ENCODE results near the gene ZC3H8.
"Not testable (repeated sequence)": the region's sequence is repeated elsewhere in the genome, so short reads cannot be mapped to it uniquely, and the experiment has no call there.

ZC3H8 gene

GRCh38 chr2:112259509-112260294, 4.9 kb upstream of the ZC3H8 start:
- peak; percentile 82 for DNase-seq (ENCODE audit: low spot score)

DNA sequence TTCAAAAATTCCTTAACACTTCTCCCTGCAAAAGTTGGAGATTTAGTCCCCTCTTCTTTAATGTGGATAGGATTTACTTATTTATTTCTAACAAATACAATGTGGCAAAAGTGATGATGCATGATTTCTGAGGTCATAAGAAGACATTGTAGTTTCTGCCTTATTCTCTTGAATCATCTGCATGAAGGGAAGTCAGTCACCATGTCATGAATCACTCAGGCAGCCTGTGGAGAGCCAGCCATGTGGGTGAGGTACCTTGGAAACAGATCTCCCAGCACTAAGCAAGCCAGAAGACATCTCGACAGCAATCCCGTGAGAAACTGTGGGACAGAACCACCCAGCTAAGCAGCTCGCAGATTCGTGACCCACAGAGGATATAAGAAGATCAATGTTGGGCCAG, 2.7 kb upstream of the ZC3H8 start:
- DNase-seq (ENCODE audit: low spot score), result no peak

DNA sequence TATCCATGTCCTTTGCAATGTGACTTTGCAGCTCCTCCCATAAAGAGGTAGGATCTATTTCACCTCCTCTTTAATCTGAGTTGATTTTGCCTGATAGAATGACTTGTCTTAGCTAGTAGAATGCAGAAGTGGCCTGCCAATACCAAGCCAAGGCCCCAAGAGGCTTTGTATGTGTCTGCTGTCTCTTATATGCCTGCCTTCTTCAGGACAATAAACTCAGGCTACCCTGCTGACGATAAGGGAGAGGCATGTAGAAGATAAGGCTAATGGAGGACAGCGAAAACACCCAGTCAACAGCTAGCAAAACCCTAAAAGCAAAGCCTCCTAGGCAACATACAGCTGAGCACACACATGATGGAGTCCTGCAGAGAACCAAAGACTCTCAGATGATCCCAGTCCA, 1.8 kb upstream of the ZC3H8 start:
- DNase-seq (ENCODE audit: low spot score), result no peak

DNA sequence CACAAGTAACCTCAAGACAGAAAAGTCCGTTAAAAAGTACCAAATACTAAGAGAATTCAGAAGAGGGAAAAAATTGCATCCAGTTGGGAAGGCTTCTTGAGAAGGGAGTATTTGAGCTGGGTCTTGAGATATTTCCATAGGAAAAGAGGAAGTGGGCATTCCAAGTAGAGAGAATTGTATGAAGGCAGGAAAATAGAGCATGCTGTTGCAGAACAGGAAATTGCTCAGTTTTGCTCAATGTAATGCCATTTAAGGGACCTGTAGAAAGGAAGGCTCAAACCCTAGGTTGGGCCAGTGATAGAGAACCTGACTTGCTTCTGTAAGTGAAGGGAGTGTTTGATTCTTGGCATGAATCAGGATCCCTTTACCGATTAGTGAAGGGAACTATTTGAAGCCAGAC, 1.0 kb upstream of the ZC3H8 start:
- DNase-seq (ENCODE audit: low spot score), result no peak

GRCh38 chr2:112253261-112253815, 1.5 kb downstream of the ZC3H8 start:
- no peak for DNase-seq (ENCODE audit: low spot score)

DNA sequence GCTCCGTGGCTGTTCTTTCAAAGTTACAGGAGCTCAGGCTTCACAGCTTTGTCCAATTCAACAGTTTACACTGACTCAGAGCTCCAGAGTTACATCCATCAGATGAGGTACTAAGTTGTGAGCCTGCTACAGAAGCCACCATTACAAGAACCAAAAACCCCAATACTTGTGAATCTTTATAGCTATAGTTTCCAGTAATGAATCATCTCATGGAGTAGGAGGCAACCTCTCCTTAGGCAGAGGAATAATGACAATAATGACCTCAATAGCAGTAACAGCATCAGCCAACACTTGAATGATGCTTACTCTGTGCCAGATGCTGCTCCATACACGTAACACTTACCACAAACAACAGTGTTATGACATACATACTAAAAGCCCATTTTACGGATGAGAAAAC, 3.6 kb downstream of the ZC3H8 start:
- DNase-seq (ENCODE audit: low spot score), result no peak

GRCh38 chr2:112244854-112245253, 10.0 kb downstream of the ZC3H8 start:
- no peak for DNase-seq (ENCODE audit: low spot score)

- DNase-seq (ENCODE audit: low spot score), result no peak
Observed at GRCh38 chr2:112243233-112243632, 11.6 kb downstream of the ZC3H8 start.

GRCh38 chr2:112242384-112242783, 12.5 kb downstream of the ZC3H8 start:
- no peak for DNase-seq (ENCODE audit: low spot score)

- no peak for DNase-seq (ENCODE audit: low spot score)
Observed at GRCh38 chr2:112239862-112240261, 15.0 kb downstream of the ZC3H8 start.

GRCh38 chr2:112230371-112230770, 24.5 kb downstream of the ZC3H8 start:
- no peak for DNase-seq (ENCODE audit: low spot score)

GRCh38 chr2:112229348-112229747, 25.5 kb downstream of the ZC3H8 start:
- no peak for DNase-seq (ENCODE audit: low spot score)

GRCh38 chr2:112220831-112221230, 34.0 kb downstream of the ZC3H8 start:
- no peak for DNase-seq (ENCODE audit: low spot score)

DNA sequence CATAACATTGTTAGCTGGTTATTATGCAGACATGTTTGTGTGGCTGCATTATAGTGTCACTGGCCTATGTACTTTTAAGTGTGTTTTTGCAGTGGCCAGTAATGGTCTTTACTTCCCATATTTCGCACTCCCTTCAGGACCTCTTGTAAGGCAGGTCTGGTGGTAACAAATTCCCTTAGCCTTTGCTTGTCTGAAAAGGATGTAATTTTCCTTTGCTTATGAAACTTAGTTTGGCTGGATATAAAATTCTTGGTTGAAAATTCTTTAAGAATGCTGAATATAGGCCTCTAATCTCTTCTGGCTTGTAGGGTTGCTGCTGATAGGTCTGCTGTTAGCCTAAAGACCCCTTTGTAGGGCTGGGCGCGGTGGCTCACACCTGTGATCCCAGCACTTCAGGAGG, 34.7 kb downstream of the ZC3H8 start:
- DNase-seq (ENCODE audit: low spot score), result no peak

- no peak for DNase-seq (ENCODE audit: low spot score)
Observed at GRCh38 chr2:112217854-112218253, 37.0 kb downstream of the ZC3H8 start.

- DNase-seq (ENCODE audit: low spot score), result peak; percentile 14
Observed at GRCh38 chr2:112216167-112216566, 38.7 kb downstream of the ZC3H8 start.

- DNase-seq (ENCODE audit: low spot score), result not testable (repeated sequence)
Observed at GRCh38 chr2:112207905-112208304, 46.9 kb downstream of the ZC3H8 start.

DNA sequence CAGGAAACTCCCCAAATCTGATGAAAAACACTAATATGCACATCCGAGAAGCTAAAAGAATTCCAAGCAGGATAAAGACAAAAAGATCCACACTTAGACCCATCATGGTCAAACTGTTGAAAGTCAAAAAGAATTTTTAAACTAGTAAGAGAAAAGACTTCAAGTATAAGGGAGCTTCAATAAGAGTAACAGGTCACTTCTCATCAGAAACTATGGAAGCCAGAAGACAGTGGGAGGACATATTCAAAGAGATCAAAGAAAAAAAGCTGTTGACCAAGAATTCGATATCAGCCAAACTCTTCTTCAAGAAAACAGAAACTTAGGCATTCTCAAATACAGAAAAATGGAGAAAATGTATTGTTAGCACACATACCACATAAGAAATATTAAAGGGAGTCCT, 50.4 kb downstream of the ZC3H8 start:
- DNase-seq (ENCODE audit: low spot score), result no peak

GRCh38 chr2:112201696-112202430, 53.0 kb downstream of the ZC3H8 start:
- peak; percentile 8 for DNase-seq (ENCODE audit: low spot score)

DNA sequence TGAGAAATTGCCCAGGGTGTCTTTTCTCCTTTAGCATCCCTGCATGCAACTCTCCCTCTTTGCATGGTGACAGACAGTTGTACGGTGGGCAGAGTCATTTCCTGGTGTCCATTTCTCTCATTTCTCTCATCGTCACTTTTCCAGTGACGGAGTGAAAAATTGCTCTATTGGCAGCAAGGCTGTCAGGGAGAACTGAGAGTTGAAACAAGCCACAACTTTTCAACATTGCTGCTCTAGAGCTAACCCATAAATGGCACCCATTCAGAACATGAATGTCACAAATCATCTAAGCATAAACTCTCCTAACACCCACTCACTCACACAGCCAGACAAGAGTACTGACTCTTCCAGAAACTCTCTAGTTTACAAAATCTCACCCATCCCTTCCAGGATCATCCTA, 55.7 kb downstream of the ZC3H8 start:
- DNase-seq (ENCODE audit: low spot score), result no peak

DNA sequence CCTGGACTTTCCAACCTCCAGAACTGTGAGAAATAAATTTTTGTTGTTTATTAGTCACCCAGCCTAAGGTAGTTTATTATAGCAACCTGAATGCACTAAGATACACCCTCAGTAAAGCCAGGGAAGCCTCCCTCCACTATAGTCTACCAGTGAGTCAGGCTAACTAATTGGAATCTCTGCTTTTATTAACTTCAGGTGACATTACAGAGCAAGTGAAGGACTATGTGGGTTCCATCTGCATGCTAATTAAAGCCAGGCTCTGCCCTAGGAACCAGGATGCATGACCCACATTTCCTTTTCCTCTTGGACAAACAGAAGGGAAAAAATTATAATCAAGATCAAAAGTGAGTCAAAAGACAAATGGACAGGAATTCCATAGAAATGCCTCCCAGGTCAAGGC, 56.1 kb downstream of the ZC3H8 start:
- no peak for DNase-seq (ENCODE audit: low spot score)

GRCh38 chr2:112197868-112198267, 57.0 kb downstream of the ZC3H8 start:
- DNase-seq (ENCODE audit: low spot score), result no peak

DNA sequence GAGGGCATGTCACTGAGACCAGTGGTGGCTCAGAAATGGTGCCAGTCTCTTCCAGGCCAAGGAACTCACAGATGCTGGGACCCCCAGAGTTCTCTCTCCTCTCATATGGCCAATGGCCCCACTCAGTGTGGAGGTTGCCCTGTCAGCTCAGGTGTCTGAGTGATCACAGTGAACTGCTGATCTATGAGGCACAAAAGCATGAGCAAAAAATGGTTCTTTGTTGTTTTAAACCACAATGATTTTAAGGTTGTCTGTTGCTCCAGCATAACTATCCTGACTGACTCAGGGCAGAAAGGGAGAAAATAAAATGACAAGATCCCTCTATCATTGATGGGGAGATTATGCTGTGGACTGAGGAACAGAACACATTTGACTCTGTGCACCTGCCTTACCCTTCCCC, 58.9 kb downstream of the ZC3H8 start:
- no peak for DNase-seq (ENCODE audit: low spot score)

Data from pons (tissue), 1 donor.